NCI-H128 (cell line): ENCODE measurements around the gene EEIG1.
A peak's percentile ranks its signal among the peaks of the same experiment; 100 is the strongest.

Experiments used
- DNase-seq: peaks from one replicate; lab custom pipeline; 2025; ENCODE audit not compliant: unreplicated experiment; lab: John Stamatoyannopoulos, UW

The EEIG1 gene

GRCh38 chr9:127961155-127961490, 19.7 kb downstream of the EEIG1 start:
- no peak for DNase-seq

GRCh38 chr9:127960410-127961154, 20.2 kb downstream of the EEIG1 start:
- DNase-seq, result no peak

- no peak for DNase-seq
Measured at GRCh38 chr9:127959841-127960409, 20.9 kb downstream of the EEIG1 start.

- no peak for DNase-seq
Measured at GRCh38 chr9:127959398-127959797, 21.4 kb downstream of the EEIG1 start.

- DNase-seq, result no peak
Measured at GRCh38 chr9:127958728-127959127, 22.1 kb downstream of the EEIG1 start.

- peak; percentile 87 for DNase-seq
Measured at GRCh38 chr9:127955294-127956015, 25.3 kb downstream of the EEIG1 start.

GRCh38 chr9:127954831-127955293, 25.9 kb downstream of the EEIG1 start:
- DNase-seq, result no peak

- no peak for DNase-seq
Measured at GRCh38 chr9:127953768-127954505, 26.9 kb downstream of the EEIG1 start.

- DNase-seq, result no peak
Measured at GRCh38 chr9:127953154-127953553, 27.6 kb downstream of the EEIG1 start.

GRCh38 chr9:127950513-127951289, 30.1 kb downstream of the EEIG1 start:
- no peak for DNase-seq

- no peak for DNase-seq
Measured at GRCh38 chr9:127949827-127950512, 30.8 kb downstream of the EEIG1 start.

- DNase-seq, result no peak
Measured at GRCh38 chr9:127947841-127948710, 32.7 kb downstream of the EEIG1 start.

GRCh38 chr9:127946728-127947127, 34.1 kb downstream of the EEIG1 start:
- no peak for DNase-seq

- DNase-seq, result no peak
Measured at GRCh38 chr9:127945942-127946341, 34.8 kb downstream of the EEIG1 start.

GRCh38 chr9:127945338-127945737, 35.5 kb downstream of the EEIG1 start:
- DNase-seq, result no peak

- DNase-seq, result no peak
Measured at GRCh38 chr9:127944586-127945218, 36.1 kb downstream of the EEIG1 start.

- DNase-seq, result peak; percentile 59
Measured at GRCh38 chr9:127943731-127944144, 37.1 kb downstream of the EEIG1 start.

- DNase-seq, result no peak
Measured at GRCh38 chr9:127943011-127943662, 37.7 kb downstream of the EEIG1 start.
